Stimulated activated CD8-positive, alpha-beta memory T cell treated with anti-CD3 and anti-CD28 coated beads, Interleukin-2, amount 100 ng/mL, for 1 hour (primary cell): ENCODE results near the gene LILRB4.
"Not testable (repeated sequence)": the region's sequence is repeated elsewhere in the genome, so short reads cannot be mapped to it uniquely, and the experiment has no call there.

ENCODE experiments used
- DNase-seq, 2 donors: peaks; one replicate each; pipeline ENCODE4 v3.0.0-alpha.2; 2020; ENCODE audit warnings: low read depth in 2 of 2

The LILRB4 gene

GRCh38 chr19:54662730-54663129 is at the start of gene LILRB4:
LILRB4 (plus strand) TSS chr19:54662985; CDS start chr19:54663034, 49 bp downstream.
- DNase-seq: no peak

- DNase-seq: no peak
Measured at GRCh38 chr19:54614726-54615125, 48.1 kb upstream of the LILRB4 start.

- DNase-seq: no peak
Measured at GRCh38 chr19:54616057-54616456, 46.7 kb upstream of the LILRB4 start.

- DNase-seq: no peak
Measured at GRCh38 chr19:54616821-54617560, 45.8 kb upstream of the LILRB4 start.

GRCh38 chr19:54620464-54620863 is 42.3 kb upstream of the LILRB4 start:
- no peak for DNase-seq

- DNase-seq: no peak
Measured at GRCh38 chr19:54622431-54622830, 40.4 kb upstream of the LILRB4 start.

- not testable (repeated sequence) for DNase-seq
Measured at GRCh38 chr19:54624234-54624633, 38.6 kb upstream of the LILRB4 start.

GRCh38 chr19:54624934-54625730 is 37.7 kb upstream of the LILRB4 start:
- not testable (repeated sequence) for DNase-seq

GRCh38 chr19:54626757-54627156 is 36.0 kb upstream of the LILRB4 start:
- DNase-seq: no peak

GRCh38 chr19:54627912-54628311 is 34.9 kb upstream of the LILRB4 start:
- not testable (repeated sequence) for DNase-seq

GRCh38 chr19:54630262-54630661 is 32.5 kb upstream of the LILRB4 start, which contains the start of gene LILRB1:
LILRB1 (plus strand) TSS chr19:54630484; CDS start chr19:54631074, 590 bp downstream.
- not testable (repeated sequence) for DNase-seq

GRCh38 chr19:54630782-54631181 is 32.0 kb upstream of the LILRB4 start:
- no peak for DNase-seq

- DNase-seq: not testable (repeated sequence)
Measured at GRCh38 chr19:54631489-54632337, 31.1 kb upstream of the LILRB4 start.

- DNase-seq: not testable (repeated sequence)
Measured at GRCh38 chr19:54632517-54632916, 30.3 kb upstream of the LILRB4 start.

- DNase-seq: no peak
Measured at GRCh38 chr19:54633401-54633800, 29.4 kb upstream of the LILRB4 start.

GRCh38 chr19:54636081-54636480 is 26.7 kb upstream of the LILRB4 start:
- DNase-seq: not testable (repeated sequence)

GRCh38 chr19:54638683-54639082 is 24.1 kb upstream of the LILRB4 start:
- no peak for DNase-seq

- DNase-seq: not testable (repeated sequence)
Measured at GRCh38 chr19:54642953-54643352, 19.8 kb upstream of the LILRB4 start.

GRCh38 chr19:54643583-54643982 is 19.2 kb upstream of the LILRB4 start:
- not testable (repeated sequence) for DNase-seq

- DNase-seq: no peak
Measured at GRCh38 chr19:54644056-54644455, 18.7 kb upstream of the LILRB4 start.

- DNase-seq: no peak
Measured at GRCh38 chr19:54646331-54646841, 16.4 kb upstream of the LILRB4 start.

GRCh38 chr19:54648129-54648528 is 14.7 kb upstream of the LILRB4 start:
- no peak for DNase-seq
